Measurements from ENCODE around the gene PALM2AKAP2.

The PALM2AKAP2 gene

DNA sequence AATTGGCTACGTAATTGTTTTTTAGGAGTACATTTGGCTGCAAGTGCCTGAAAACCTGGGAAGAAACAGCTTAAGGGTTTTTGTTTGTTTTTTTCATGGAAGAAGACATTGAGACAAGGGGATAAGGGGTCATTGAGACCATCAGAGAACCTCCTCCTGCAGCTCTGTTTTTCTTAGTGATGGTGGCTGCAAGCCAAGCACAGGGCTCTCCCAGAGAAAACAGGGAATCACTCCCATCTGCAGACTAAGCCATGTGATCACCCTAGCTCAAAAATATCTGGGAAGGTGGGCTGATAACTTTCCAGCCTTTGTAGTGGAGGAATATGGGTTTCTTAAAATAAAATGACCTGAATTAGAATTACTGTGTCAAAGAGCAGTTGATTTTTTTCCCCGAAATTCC is 25.1 kb downstream of the PALM2AKAP2 start:
- no peak for DNase-seq (ENCODE audit: low read depth in 2 of 2)
- TF ChIP-seq, protein P1, sequence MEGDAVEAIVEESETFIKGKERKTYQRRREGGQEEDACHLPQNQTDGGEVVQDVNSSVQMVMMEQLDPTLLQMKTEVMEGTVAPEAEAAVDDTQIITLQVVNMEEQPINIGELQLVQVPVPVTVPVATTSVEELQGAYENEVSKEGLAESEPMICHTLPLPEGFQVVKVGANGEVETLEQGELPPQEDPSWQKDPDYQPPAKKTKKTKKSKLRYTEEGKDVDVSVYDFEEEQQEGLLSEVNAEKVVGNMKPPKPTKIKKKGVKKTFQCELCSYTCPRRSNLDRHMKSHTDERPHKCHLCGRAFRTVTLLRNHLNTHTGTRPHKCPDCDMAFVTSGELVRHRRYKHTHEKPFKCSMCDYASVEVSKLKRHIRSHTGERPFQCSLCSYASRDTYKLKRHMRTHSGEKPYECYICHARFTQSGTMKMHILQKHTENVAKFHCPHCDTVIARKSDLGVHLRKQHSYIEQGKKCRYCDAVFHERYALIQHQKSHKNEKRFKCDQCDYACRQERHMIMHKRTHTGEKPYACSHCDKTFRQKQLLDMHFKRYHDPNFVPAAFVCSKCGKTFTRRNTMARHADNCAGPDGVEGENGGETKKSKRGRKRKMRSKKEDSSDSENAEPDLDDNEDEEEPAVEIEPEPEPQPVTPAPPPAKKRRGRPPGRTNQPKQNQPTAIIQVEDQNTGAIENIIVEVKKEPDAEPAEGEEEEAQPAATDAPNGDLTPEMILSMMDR (IDR thresholded peaks at IDR 0.05; ENCODE audit: low read depth, low read length) = no peak
- no peak overlapping the region for H3K4me3 ChIP-seq (replicated peaks in 1 of 2; ENCODE audit: low read depth in 2 of 2, low read length in 2 of 2)

- TF ChIP-seq, protein P1 (IDR thresholded peaks at IDR 0.05; ENCODE audit: low read depth, low read length) = no peak
- peak; percentile 41 to 54 for DNase-seq (ENCODE audit: low read depth in 2 of 2)
- H3K4me3 ChIP-seq (replicated peaks in 1 of 2; ENCODE audit: low read depth in 2 of 2, low read length in 2 of 2) = no peak overlapping the region
Measured at GRCh38 chr9:109806506-109807115, 26.6 kb downstream of the PALM2AKAP2 start.

- H3K4me3 ChIP-seq (replicated peaks in 1 of 2; ENCODE audit: low read depth in 2 of 2, low read length in 2 of 2) = no peak overlapping the region
- TF ChIP-seq, protein P1 (IDR thresholded peaks at IDR 0.05; ENCODE audit: low read depth, low read length) = no peak
Measured at GRCh38 chr9:109811876-109812275, 31.9 kb downstream of the PALM2AKAP2 start.

DNA sequence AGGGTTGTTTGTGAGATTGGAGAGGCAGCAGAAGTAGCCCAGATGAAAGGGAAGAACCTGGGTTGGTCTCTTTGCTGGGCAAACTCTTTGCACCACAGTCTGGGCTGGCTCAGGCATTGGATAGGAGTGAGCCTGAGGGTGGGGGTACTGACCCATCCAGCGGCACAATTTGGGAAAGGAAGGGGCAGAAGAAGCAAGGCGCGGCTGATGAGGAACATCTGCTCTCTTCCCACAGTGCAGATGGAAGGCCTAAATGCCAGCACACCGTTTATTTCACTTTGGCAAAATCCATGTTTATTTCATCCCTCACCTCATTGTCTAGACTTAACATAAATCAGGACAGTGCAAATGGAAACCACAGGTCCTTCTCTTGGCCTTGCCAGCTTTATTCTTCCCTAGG is 32.3 kb downstream of the PALM2AKAP2 start:
- no peak overlapping the region for H3K4me3 ChIP-seq (replicated peaks in 1 of 2; ENCODE audit: low read depth in 2 of 2, low read length in 2 of 2)
- no peak for DNase-seq (ENCODE audit: low read depth in 2 of 2)
- TF ChIP-seq, protein P1 (IDR thresholded peaks at IDR 0.05; ENCODE audit: low read depth, low read length) = no peak

More at GRCh38 chr9:109811876-109812275, 31.9 kb downstream of the PALM2AKAP2 start:
- DNase-seq (ENCODE audit: low read depth in 2 of 2) = no peak

GRCh38 chr9:109812818-109813281 is 32.9 kb downstream of the PALM2AKAP2 start:
- H3K4me3 ChIP-seq (replicated peaks in 1 of 2; ENCODE audit: low read depth in 2 of 2, low read length in 2 of 2) = no peak overlapping the region
- TF ChIP-seq, protein P1 (IDR thresholded peaks at IDR 0.05; ENCODE audit: low read depth, low read length) = no peak
- no peak for DNase-seq (ENCODE audit: low read depth in 2 of 2)

DNA sequence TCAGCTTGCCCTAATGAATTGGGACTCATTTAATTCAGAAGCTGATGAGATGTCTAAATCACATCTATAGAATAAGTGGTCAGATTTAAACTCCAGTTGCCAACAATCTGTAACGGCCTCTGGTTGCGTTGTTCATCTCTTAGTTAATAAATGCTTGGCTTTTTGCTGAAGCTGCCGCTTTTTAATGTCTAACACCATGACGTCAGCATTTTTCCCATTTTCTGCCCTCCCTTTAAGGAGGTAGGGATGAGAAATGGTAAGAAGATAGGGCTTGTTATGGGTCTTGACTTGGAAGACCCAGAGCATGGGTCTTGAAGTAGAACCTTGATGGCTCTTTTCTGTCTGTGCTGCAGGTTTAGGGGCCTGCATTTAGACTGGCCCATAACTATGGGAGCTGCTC is 33.3 kb downstream of the PALM2AKAP2 start:
- no peak for DNase-seq (ENCODE audit: low read depth in 2 of 2)
- TF ChIP-seq, protein P1 (IDR thresholded peaks at IDR 0.05; ENCODE audit: low read depth, low read length) = no peak
- no peak overlapping the region for H3K4me3 ChIP-seq (replicated peaks in 1 of 2; ENCODE audit: low read depth in 2 of 2, low read length in 2 of 2)

GRCh38 chr9:109813829-109814228 is 33.8 kb downstream of the PALM2AKAP2 start:
- TF ChIP-seq, protein P1 (IDR thresholded peaks at IDR 0.05; ENCODE audit: low read depth, low read length) = no peak
- DNase-seq (ENCODE audit: low read depth in 2 of 2) = no peak
- H3K4me3 ChIP-seq (replicated peaks in 1 of 2; ENCODE audit: low read depth in 2 of 2, low read length in 2 of 2) = no peak overlapping the region
